Measurements from ENCODE around the gene MCRIP1.
"Not testable (repeated sequence)": the region's sequence is repeated elsewhere in the genome, so short reads cannot be mapped to it uniquely, and the experiment has no call there.

MCRIP1 gene

DNA sequence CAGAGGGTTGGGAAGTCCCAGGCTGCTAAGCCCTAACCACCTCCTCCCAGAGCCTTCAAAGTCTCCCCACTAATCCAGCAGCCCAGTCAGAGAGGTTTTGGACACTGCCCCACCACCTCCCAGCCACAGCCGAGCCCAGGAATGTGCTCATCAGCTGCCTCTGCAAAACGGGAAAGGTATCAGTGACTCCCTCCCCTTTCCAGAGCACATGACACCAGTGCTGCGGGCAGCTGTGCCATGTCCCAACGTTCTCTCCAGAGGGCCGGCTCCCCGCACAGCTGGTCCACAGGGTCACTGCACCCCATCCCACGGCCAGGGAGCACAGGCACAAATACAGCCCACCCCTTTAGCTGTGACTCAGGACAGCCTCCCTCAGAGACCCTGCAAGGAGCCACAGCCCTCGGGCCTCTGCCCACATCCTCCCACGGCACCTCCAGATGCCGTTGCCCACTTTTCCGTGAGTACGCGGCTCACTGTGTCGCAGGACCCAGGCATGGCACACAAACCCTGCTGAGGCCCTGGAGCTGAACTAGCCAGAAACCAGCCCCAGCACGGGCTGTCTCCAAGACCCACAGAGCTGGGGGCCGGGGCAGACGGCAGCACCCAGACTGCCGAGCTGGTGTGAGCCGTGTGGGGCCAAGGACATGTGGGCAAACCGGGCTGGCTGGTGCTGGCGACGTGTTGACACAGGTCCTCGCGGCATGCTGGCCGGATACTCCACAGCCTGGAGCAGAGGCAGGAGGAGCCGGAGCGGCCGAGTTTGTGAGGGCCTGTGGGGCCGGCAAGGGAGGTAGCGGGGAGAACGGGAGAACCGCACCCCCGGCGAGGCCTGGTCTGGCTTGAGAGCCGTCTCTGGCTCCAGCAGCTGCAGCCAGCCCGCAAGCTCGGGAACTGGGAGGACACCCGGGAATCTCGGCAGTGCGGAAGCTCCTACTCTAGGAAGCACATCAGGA, 8.0 kb upstream of the MCRIP1 start:
- DNase-seq: no peak

DNA sequence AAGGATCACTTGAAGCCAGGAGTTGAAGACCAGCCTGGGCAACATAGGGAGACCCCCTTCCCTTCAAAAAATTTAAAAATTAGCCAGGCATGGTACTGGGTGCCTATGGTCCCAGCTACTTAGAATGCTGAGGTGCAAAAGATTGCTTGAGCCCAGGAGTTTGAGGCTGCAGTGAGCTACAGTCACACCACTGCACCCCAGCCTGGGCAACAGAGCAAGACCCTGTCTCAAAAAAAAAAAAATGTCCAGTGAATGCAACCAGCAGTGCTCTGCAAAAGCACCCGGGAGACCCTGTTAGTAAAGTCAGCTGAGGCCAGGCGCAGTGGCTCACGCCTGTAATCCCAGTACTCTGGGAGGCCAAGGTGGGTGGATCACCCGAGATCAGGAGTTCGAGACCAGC, 7.0 kb upstream of the MCRIP1 start:
- DNase-seq: not testable (repeated sequence)

GRCh38 chr17:81839301-81839700, 6.2 kb upstream of the MCRIP1 start:
- DNase-seq: no peak

- DNase-seq: no peak
These were observed 5.7 kb upstream of the MCRIP1 start for GRCh38 chr17:81838753-81839255.

DNA sequence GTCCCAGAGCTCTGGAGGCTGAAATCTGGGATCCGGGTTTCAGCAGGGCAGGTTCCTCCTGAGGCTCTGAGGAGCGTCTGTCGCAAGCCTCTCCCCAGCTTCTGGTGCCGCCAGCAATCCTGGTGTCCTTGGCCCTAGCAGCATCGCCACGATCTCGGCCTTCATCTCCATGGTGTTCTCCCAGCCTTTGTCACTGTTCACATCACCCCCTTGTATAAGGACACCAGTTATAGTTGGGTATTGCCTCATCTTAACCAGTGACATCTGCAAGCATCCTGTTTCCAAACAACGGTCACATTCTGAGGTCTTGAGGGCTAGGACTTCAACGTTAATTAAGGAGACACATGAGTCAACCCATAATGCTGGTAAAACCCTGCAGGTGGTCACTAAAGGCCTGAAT, 4.5 kb upstream of the MCRIP1 start:
- no peak for DNase-seq

DNA sequence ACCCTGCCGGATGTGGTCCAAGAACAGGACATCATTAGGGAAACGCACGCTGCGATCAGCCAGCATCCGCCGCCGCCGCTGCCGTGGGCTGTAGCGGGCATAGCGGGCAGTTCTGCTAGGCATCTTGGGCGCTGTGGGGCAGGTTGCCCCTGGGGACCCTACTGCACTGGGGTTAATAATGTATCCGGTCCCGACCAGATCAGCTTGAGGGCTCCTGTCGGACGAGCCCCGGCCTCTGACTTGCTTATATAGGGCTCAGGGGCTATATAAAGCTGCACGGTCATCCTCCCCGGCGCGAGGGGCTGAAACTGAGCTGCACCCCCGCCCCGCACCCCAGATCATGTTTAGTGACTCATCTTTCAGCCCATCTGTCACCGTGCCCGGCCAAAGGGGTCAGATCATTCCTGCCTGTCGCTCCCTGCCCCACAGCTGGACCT, 1.8 kb upstream of the MCRIP1 start, which contains the start of gene PPP1R27:
TSS of gene PPP1R27 (minus strand) at position 220 of the 437 bp plus-strand sequence. CDS start at position 123, 97 bp downstream.
- DNase-seq: no peak

DNA sequence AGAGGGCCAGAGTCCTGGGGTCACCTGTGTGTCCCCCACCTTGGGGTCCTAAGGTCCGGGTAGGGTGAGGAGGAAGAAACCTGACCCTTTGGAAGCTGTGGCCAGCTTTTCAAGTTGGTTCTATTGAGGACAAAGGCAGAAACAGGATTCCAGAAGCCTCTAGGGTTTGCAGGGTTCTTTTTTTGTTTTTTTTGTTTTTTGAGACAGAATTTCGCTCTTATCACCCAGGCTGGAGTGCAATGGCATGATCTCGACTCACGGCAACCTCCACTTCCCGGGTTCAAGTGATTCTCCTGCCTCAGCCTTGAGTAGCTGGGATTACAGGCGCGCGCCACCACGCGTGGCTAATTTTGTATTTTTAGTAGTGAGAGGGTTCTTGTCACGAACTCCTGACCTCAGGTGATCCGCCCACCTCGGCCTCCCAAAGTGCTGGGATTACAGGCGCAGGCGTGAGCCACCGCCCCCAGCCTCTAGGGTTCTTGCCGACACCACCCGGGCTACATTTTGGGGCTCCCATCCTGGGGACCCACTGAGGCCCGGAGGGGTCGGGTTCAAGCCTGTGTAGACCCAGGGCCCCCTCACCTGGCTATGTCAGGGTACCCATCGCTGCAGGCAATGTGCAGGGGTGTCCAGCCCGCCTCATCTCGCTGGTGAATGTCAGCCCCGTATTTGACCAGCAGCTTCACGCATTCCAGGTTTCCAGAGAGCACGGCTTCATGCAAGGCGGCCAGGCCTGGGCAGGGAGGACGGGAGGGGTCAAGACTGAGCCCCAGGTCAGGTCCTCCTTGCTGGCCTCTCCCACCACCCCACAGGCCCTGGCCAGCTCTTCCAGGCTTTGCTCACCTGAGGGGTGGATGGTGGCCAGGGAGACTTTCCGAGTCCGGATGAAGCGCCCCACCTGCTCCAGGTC, 1.1 kb upstream of the MCRIP1 start:
- DNase-seq: no peak

- DNase-seq: no peak
These were observed 407 bp downstream of the MCRIP1 start for GRCh38 chr17:81832608-81833159.

DNA sequence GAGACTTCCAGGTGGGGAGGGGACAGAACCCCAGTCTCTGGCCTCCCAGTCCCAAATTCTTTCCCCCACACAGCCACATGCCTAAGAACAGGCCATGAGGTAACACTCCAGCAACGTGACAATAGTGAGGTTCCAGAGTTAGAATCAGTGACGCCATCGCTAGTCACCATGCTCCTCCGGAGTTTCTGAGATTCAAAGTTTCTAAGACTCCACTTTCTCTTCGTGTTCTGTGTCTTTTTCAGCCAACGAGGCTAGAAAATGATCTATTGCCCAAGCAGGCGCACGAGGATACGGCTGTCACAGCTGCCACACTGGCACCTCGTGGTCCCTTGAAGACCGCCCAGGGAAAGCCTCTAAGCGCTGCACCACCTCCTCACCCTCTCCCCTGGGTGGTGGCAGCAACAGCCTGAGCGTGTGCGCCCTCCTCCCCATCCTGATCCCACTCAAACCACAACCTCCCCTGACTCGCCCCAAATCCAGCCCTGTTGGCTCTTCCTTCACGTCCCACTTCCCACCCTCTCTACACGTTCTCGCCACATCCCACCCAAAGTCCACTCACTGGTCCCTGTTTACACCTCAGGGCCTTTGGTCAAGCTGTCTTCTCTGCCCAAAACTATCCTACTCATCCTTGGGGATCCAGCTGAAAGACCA, 1.0 kb downstream of the MCRIP1 start:
- no peak for DNase-seq

DNA sequence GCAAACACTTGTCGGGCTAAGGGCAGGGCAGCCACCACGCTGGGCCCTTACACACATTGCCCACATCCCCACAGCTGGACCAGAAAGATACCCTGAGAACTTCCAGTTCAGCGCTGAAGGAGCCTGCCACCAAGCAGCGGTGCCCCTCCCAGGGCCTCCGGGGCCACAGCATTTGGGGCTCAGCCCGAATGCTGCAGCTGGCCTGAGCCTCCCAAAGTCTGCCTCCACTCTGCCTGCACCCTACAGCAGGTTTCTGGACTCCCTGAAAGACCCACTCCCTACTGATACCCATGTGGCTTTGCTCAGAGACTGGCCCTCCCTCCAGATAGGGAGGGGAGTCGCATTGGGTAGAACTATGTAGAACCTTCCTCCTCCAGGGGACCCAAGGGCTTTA, 1.5 kb downstream of the MCRIP1 start:
- DNase-seq: no peak

GRCh38 chr17:81829858-81830257, 3.2 kb downstream of the MCRIP1 start:
- DNase-seq: no peak

DNA sequence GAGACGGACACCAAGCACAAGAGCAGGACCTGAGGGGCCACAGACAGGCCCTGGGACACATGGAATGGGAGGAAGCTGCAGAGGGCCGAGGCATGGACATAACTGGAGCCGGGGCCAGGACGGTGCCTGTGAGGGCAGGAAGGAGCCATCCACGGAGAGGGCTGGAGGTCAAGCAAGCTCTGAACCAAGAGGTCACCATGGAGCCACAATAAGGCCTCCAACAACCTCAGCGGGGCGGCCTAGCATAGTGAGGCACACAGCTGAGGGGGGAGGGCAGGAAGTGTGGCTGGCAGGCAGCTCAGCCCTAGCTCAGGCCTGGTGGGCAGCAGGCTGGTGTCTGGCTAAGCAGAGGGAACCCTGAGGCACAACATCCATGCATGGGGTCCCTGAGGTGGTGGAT, 4.4 kb downstream of the MCRIP1 start:
- no peak for DNase-seq

GRCh38 chr17:81825841-81826466, 7.1 kb downstream of the MCRIP1 start:
- DNase-seq: no peak

GRCh38 chr17:81824595-81824994, 8.5 kb downstream of the MCRIP1 start:
- no peak for DNase-seq

GRCh38 chr17:81823820-81824550, 9.1 kb downstream of the MCRIP1 start:
- DNase-seq: no peak

GRCh38 chr17:81822996-81823819, 9.9 kb downstream of the MCRIP1 start:
- DNase-seq: no peak

DNA sequence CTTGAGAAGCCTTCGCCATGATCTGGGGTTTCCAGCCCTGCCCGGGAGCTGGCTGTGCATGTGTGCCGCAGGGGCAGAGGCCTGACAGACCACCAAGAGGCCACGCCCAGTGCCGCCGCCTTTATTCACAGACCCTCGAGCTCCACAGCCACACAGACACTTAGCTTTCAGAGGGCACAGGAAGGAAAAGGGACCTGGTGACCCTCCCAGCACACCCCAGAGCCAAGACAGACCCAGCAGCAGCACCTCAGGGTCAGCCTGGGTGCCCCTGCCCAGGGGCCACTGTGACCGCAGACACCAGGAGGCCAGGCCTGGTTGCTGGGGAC, 10.8 kb downstream of the MCRIP1 start:
- DNase-seq: no peak

DNA sequence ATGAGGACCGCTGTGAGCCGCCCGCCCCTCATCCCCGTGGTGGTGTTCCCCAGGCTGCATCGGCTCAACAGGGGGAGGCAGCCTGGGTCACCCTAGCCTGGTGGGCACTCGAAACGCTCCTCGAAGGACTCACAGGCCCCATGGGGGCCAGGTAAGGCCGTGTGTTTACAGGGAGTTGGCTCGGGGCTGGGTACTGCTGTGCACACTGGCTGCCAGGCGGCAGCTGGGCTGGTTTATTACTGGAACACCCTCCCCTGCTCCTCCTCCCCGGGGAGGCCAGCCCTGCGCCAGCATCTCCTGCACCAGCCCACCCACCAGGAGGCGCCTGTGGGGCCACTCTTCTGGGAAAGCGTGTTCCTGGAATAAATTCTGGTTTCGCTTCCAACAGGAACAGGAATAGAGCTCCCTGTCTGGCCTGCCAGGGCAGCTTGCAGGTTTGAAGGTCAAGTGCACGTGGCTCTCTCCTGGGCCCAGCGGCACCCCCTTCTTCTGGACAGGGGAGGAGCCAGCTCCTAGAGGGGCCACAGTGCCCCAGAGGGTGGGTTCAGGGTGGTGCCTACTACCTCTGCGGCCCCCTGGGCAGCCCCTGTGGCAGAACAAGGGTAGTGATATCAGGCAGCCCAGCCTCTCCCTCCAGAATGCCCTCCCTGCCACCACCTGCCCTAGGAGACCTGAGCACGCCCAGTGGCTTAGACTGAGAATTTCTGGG, 11.3 kb downstream of the MCRIP1 start:
- DNase-seq: no peak

DNA sequence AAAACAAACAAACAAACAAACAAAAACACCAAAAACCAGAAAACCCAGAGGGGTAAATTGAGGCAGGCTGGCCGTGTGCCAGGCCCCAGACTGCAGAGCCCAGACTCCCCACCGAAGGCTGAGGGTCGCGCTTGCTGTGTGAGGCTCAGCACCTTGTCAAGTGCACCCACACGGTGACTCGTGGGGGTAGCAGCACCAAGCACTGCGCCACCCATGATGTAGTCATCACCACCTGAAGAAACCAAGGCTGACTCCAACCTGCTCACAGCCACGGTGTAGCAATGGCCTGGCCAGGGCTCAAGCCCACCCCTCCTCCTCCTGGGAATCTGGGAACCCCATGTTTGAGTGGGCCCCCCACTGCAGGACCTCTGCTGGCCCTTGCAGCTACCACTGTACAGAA, 11.9 kb downstream of the MCRIP1 start:
- DNase-seq: no peak

GRCh38 chr17:81819708-81820107, 13.4 kb downstream of the MCRIP1 start:
- DNase-seq: no peak
